CD4-positive, alpha-beta T cell treated with Interleukin-15 for 4 hours (primary cell): ENCODE results near the gene RALGAPB.

Source experiments
- DNase-seq: peaks from one replicate; pipeline ENCODE4 v3.0.0-alpha.2; 2020; ENCODE audit warnings: low spot score

The RALGAPB gene

GRCh38 chr20:38547288-38548085 lies 74.8 kb downstream of the RALGAPB start:
- no peak for DNase-seq

- no peak for DNase-seq
These were observed 75.9 kb downstream of the RALGAPB start for GRCh38 chr20:38548356-38549083.

GRCh38 chr20:38550274-38550673 lies 77.6 kb downstream of the RALGAPB start:
- DNase-seq = no peak

- DNase-seq = no peak
These were observed 78.5 kb downstream of the RALGAPB start for GRCh38 chr20:38551056-38551626.

- no peak for DNase-seq
These were observed 82.3 kb downstream of the RALGAPB start for GRCh38 chr20:38554986-38555385.

- no peak for DNase-seq
These were observed 82.8 kb downstream of the RALGAPB start for GRCh38 chr20:38555395-38555794.

GRCh38 chr20:38557174-38557573 lies 84.5 kb downstream of the RALGAPB start:
- DNase-seq = no peak

- DNase-seq = no peak
These were observed 86.1 kb downstream of the RALGAPB start for GRCh38 chr20:38558596-38559360.

- no peak for DNase-seq
These were observed 87.1 kb downstream of the RALGAPB start for GRCh38 chr20:38559764-38560163.

GRCh38 chr20:38563802-38564431 lies 91.3 kb downstream of the RALGAPB start:
- no peak for DNase-seq

GRCh38 chr20:38564680-38565079 lies 92.0 kb downstream of the RALGAPB start:
- no peak for DNase-seq

GRCh38 chr20:38566036-38566598 lies 93.5 kb downstream of the RALGAPB start:
- no peak for DNase-seq

- DNase-seq = no peak
These were observed 97.3 kb downstream of the RALGAPB start for GRCh38 chr20:38569747-38570525.

GRCh38 chr20:38573413-38573812 lies 100.8 kb downstream of the RALGAPB start:
- DNase-seq = no peak

GRCh38 chr20:38579219-38579910 lies 106.7 kb downstream of the RALGAPB start:
- no peak for DNase-seq

- DNase-seq = no peak
These were observed 107.3 kb downstream of the RALGAPB start for GRCh38 chr20:38579921-38580320.

GRCh38 chr20:38581013-38581412 lies 108.4 kb downstream of the RALGAPB start, which contains the start of gene ADIG:
ADIG (plus strand) TSS chr20:38581197; CDS start chr20:38581251, 54 bp downstream.
- DNase-seq = no peak

GRCh38 chr20:38581830-38582358 lies 109.3 kb downstream of the RALGAPB start:
- no peak for DNase-seq

GRCh38 chr20:38583306-38583705 lies 110.7 kb downstream of the RALGAPB start:
- DNase-seq = no peak
